H1 (cell line): ENCODE measurements around the gene ASTN2. TPM values are rescaled to one million over a fixed set of nuclear protein-coding genes. Genes with fewer than 3 reads are reported as not detected.

Experiments used
- CTCF ChIA-PET: fragments of 300-600 bp; sonication (Branson Sonifier 250); formaldehyde crosslinking; loops from one replicate; lab custom pipeline; 2021; ENCODE audit not compliant: partially characterized antibody; lab: Charles Lee
- POLR2A ChIA-PET: fragments of 300-600 bp; sonication (Branson Sonifier 250); formaldehyde crosslinking; loops from one replicate; lab custom pipeline; 2021; ENCODE audit warnings: inconsistent platforms; ENCODE audit not compliant: partially characterized antibody; lab: Charles Lee
- DNase-seq, 2 experiments: peaks; one replicate each; pipeline versions ENCODE4 v3.0.0 to v3.0.0-alpha.2; 2010 to 2022; ENCODE audit warnings: low spot score in 2 of 2, low read depth in 1 of 2, mixed read lengths in 1 of 2
- FAIRE-seq: peaks from 2 replicates; lab custom pipeline; 2011; peaks lifted over from hg19 to GRCh38; lab: Jason Lieb, UNC
- H2AFZ ChIP-seq: 2 replicates; pipeline ENCODE4 v1.8.1; 2012; ENCODE audit warnings: low read length, inconsistent platforms
- H2AK5ac ChIP-seq: 2 replicates; pipeline ENCODE4 v1.6.1; 2013; ENCODE audit warnings: low read depth, low read length
- H2BK120ac ChIP-seq: replicated peaks from 2 replicates; pipeline ENCODE3; 2013; ENCODE audit warnings: low read depth, low read length, inconsistent platforms
- H2BK12ac ChIP-seq: 2 replicates; pipeline ENCODE4 v1.6.1; 2013; ENCODE audit warnings: low read depth, low read length
- H2BK15ac ChIP-seq: 2 replicates; pipeline ENCODE4 v1.6.1; 2013; ENCODE audit warnings: low read length
- H2BK20ac ChIP-seq: 2 replicates; pipeline ENCODE4 v1.6.1; 2013; ENCODE audit warnings: low read length
- H2BK5ac ChIP-seq: 2 replicates; pipeline ENCODE4 v1.6.1; 2013; ENCODE audit warnings: low read depth, low read length
- H3K14ac ChIP-seq: 2 replicates; pipeline ENCODE4 v1.6.1; 2013; ENCODE audit warnings: inconsistent platforms; ENCODE audit not compliant: insufficient read length
- H3K18ac ChIP-seq: 2 replicates; pipeline ENCODE4 v1.6.1; 2013; ENCODE audit warnings: low read length; ENCODE audit errors: extremely low read depth
- H3K23ac ChIP-seq: 2 replicates; pipeline ENCODE4 v1.6.1; 2013; ENCODE audit warnings: inconsistent platforms; ENCODE audit not compliant: insufficient read length
- H3K23me2 ChIP-seq: 2 replicates; pipeline ENCODE4 v1.6.1; 2013; ENCODE audit warnings: low read depth, low read length
- H3K27ac ChIP-seq: 2 replicates; pipeline ENCODE4 v1.6.1; 2011; ENCODE audit warnings: low read depth, low read length, inconsistent platforms
- H3K27me3 ChIP-seq, 4 experiments: replicated peaks in 1 of 4; 1 replicate in 1 of 4; 2 replicates in 3 of 4; pipeline versions ENCODE4 v1.6.1 to v1.8.1; 2011 to 2013; ENCODE audit warnings: low read length in 3 of 4, mild to moderate bottlenecking in 3 of 4, inconsistent platforms in 2 of 4, mixed read lengths in 2 of 4, moderate library complexity in 1 of 4; ENCODE audit not compliant: control insufficient read depth in 3 of 4, insufficient read depth in 3 of 4; ENCODE audit errors: extremely low read depth in 1 of 4
- H3K36me3 ChIP-seq, 4 experiments: 2 replicates each; pipeline versions ENCODE4 v1.6.1 to v1.8.1; 2011 to 2013; ENCODE audit warnings: mild to moderate bottlenecking in 4 of 4, low read length in 3 of 4, moderate library complexity in 2 of 4, control low read depth in 1 of 4, inconsistent platforms in 1 of 4; ENCODE audit not compliant: insufficient read depth in 4 of 4, control insufficient read depth in 2 of 4
- H3K4ac ChIP-seq: replicated peaks from 2 replicates; pipeline ENCODE3; 2013; ENCODE audit warnings: low read length, low read depth, mixed read lengths, inconsistent platforms; ENCODE audit not compliant: insufficient read length
- H3K4me1 ChIP-seq, 4 experiments: replicated peaks in 1 of 4; 1 replicate in 1 of 4; 2 replicates in 3 of 4; pipeline versions ENCODE4 v1.6.1 to v1.8.1; 2011 to 2013; ENCODE audit warnings: low read length in 3 of 4, inconsistent platforms in 2 of 4, mixed read lengths in 1 of 4; ENCODE audit not compliant: insufficient read depth in 4 of 4, control insufficient read depth in 3 of 4
- H3K4me2 ChIP-seq, 2 experiments: 2 replicates each; pipeline versions ENCODE4 v1.6.1 to v1.8.1; 2011 to 2013; ENCODE audit warnings: low read depth in 2 of 2, low read length in 2 of 2, control low read depth in 1 of 2, inconsistent platforms in 1 of 2, mild to moderate bottlenecking in 1 of 2; ENCODE audit not compliant: insufficient read depth in 1 of 2
- H3K4me3 ChIP-seq, 4 experiments: fragments of 200-600, 300-600 bp in 1 of 4; sonication (generic), shearing (Covaris generic), sonication (Bioruptor Twin) in 1 of 4; 2 replicates each; pipeline versions ENCODE4 v1.5.1 to v1.8.1; 2011 to 2016; ENCODE audit warnings: low read length in 4 of 4, low read depth in 3 of 4, control low read depth in 2 of 4, inconsistent platforms in 2 of 4, mild to moderate bottlenecking in 2 of 4, mixed read lengths in 1 of 4, moderate library complexity in 1 of 4; ENCODE audit not compliant: insufficient read depth in 2 of 4; ENCODE audit errors: extremely low read depth in 1 of 4
- H3K56ac ChIP-seq: replicated peaks from 2 replicates; pipeline ENCODE3; 2013; ENCODE audit warnings: low read depth, mild to moderate bottlenecking, mixed read lengths, low read length, inconsistent platforms; ENCODE audit not compliant: insufficient read length
- H3K79me1 ChIP-seq: 2 replicates; pipeline ENCODE4 v1.6.1; 2013; ENCODE audit warnings: low read depth, low read length, control low read depth
- H3K79me2 ChIP-seq, 2 experiments: 2 replicates each; pipeline versions ENCODE4 v1.6.1 to v1.8.1; 2012 to 2013; ENCODE audit warnings: low read length in 2 of 2, mild to moderate bottlenecking in 2 of 2, inconsistent platforms in 1 of 2; ENCODE audit not compliant: insufficient read depth in 2 of 2, control insufficient read depth in 1 of 2
- H3K9ac ChIP-seq, 4 experiments: replicated peaks in 1 of 4; 1 replicate in 1 of 4; 2 replicates in 3 of 4; pipeline versions ENCODE4 v1.6.1 to v1.8.1; 2011 to 2013; ENCODE audit warnings: low read depth in 3 of 4, low read length in 3 of 4, control low read depth in 2 of 4, mild to moderate bottlenecking in 2 of 4, moderate library complexity in 2 of 4, inconsistent platforms in 1 of 4; ENCODE audit errors: extremely low read depth in 1 of 4
- H3K9me3 ChIP-seq, 2 experiments: 2 replicates each; pipeline versions ENCODE4 v1.6.1 to v1.8.1; 2012 to 2013; ENCODE audit warnings: mild to moderate bottlenecking in 2 of 2, moderate library complexity in 2 of 2, control low read depth in 1 of 2, inconsistent platforms in 1 of 2, low read depth in 1 of 2, low read length in 1 of 2, mixed read lengths in 1 of 2; ENCODE audit not compliant: insufficient read depth in 2 of 2
- H4K20me1 ChIP-seq, 2 experiments: replicated peaks in 1 of 2; 2 replicates each; pipeline versions ENCODE3 to v1.8.1; 2011 to 2013; ENCODE audit warnings: inconsistent platforms in 2 of 2, low read length in 2 of 2, mild to moderate bottlenecking in 1 of 2; ENCODE audit not compliant: insufficient read depth in 2 of 2, control insufficient read depth in 1 of 2
- H4K5ac ChIP-seq: 2 replicates; pipeline ENCODE4 v1.6.1; 2013; ENCODE audit warnings: low read length, low read depth, mixed read lengths, inconsistent platforms; ENCODE audit not compliant: insufficient read length
- H4K8ac ChIP-seq: 2 replicates; pipeline ENCODE4 v1.8.0; 2013; ENCODE audit warnings: mild to moderate bottlenecking, moderate library complexity, low read length, inconsistent platforms; ENCODE audit not compliant: insufficient read depth; ENCODE audit errors: extremely low read depth
- H4K91ac ChIP-seq: replicated peaks from 2 replicates; pipeline ENCODE3; 2013; ENCODE audit warnings: low read length, mixed read lengths, inconsistent platforms; ENCODE audit not compliant: insufficient read length
- CBX8 ChIP-seq: fragments of 300-800, 300-1000 bp; sonication (generic); IDR thresholded peaks from 2 replicates; pipeline ENCODE4 v1.7.1; 2016; ENCODE audit warnings: low read depth, low read length, borderline replicate concordance
- SIN3A ChIP-seq, 2 experiments: IDR thresholded peaks in 1 of 2; conservative IDR thresholded peaks in 1 of 2; 2 replicates each; pipeline ENCODE4 v1.6.1; 2011 to 2012; ENCODE audit warnings: low read length in 2 of 2, improper control_type of control experiment in 1 of 2, low read depth in 1 of 2, mild to moderate bottlenecking in 1 of 2
- YY1 ChIP-seq: IDR thresholded peaks from 2 replicates; pipeline ENCODE4 v1.6.1; 2011; ENCODE audit warnings: low read depth, mild to moderate bottlenecking, low read length
- WGBS, 2 experiments: shearing (Covaris generic) in 1 of 2; methylation state at CpG; one replicate each; pipeline versions ENCODE4 v1.1.6 to v1.1.7; 2013 to 2015; ENCODE audit warnings: low lambda C conversion rate in 2 of 2, mixed read lengths in 2 of 2, inconsistent platforms in 1 of 2, low coverage in 1 of 2, missing lambda C conversion rate in 1 of 2; ENCODE audit not compliant: insufficient replicate concordance in 2 of 2, insufficient coverage in 1 of 2, insufficient read length in 1 of 2; ENCODE audit errors: extremely low coverage in 1 of 2, missing lambda C conversion rate in 1 of 2; 5-methylcytosine and 5-hydroxymethylcytosine counted together
- polyA plus RNA-seq, 7 experiments: library from polyadenylated mRNA; depleted of rRNA in 3 of 7; stranded (reverse) in 5 of 7; unstranded in 2 of 7; fragments of >200 nt in 5 of 7; fragments of 200-250 nt in 2 of 7; gene quantifications; 1 replicate in 5 of 7; 2 replicates in 1 of 7; 4 replicates in 1 of 7; pipeline versions ENCODE4 v1.2.1 to v1.2.3, GENCODE V29; 2011 to 2013; ENCODE audit warnings: missing spikeins in 2 of 7, mixed read lengths in 2 of 7
- total RNA-seq: library from RNA; stranded (reverse); fragmentation: NEBNext Ultra II Directional; extraction: Animal tissue kit (Norgen Biotek cat#: 25700); gene quantifications from 2 replicates; pipeline ENCODE4 v1.2.1, GENCODE V29; 2021

The ASTN2 gene
- total and polyA plus RNA-seq, 2 of the 8 experiments (the other 6 are each of a cell fraction or from before 2014, with no cell fraction given) = 8.2 to 13.7 TPM

- Histone ChIP-seq H3K4me3 (no peak overlapping the region), H2BK12ac (no peak overlapping the region)
- no peak for TF ChIP-seq CBX8
- TF ChIP-seq SIN3A (conservative IDR thresholded peaks at IDR 0.05 in 1 of 2, IDR thresholded peaks at IDR 0.05 in 1 of 2; ENCODE audit: low read depth in 1 of 2, low read length in 2 of 2) = peak in 1 of 2 experiments; percentile 67; a peak in 1 of 4 replicates
- TF ChIP-seq YY1 = peak; percentile 87
- TF ChIP-seq, all 59 proteins: peak for 2
- H3K23ac ChIP-seq = no peak overlapping the region
- POLR2A ChIA-PET = interaction anchor here (1.4 kb wide), 1 partner anchor 13 kb away, joined by 3 read pairs; no protein-coding TSS in a partner anchor
- no peaks in the 10 kb centered on the region for H4K20me1 ChIP-seq
- no peaks in the 10 kb centered on the region for H3K79me1 ChIP-seq
- H2BK120ac ChIP-seq = no peak overlapping the region
- H2AFZ ChIP-seq = no peak overlapping the region
- H2BK20ac ChIP-seq = no peak overlapping the region
- H2AK5ac ChIP-seq = no peak overlapping the region
- no peak overlapping the region for H4K91ac ChIP-seq
- no peaks in the 10 kb centered on the region for H3K27me3 ChIP-seq
- H3K9ac ChIP-seq = no peak overlapping the region
- no peak overlapping the region for H2BK15ac ChIP-seq
- FAIRE-seq (peak; percentile 69), DNase-seq (peak in 1 of 2 experiments; percentile 74)
- H3K4ac ChIP-seq = no peak overlapping the region
- no peaks in the 10 kb centered on the region for H3K4me1 ChIP-seq
- H3K36me3 ChIP-seq = no peaks in the 10 kb centered on the region
- CTCF ChIA-PET = interaction anchor here (1.0 to 3.2 kb wide), 4 partner anchors 12 to 182 kb away, joined by 3 to 11 read pairs (median 3); no protein-coding TSS in a partner anchor
- H3K18ac ChIP-seq = no peak overlapping the region
- no peak overlapping the region for H3K4me2 ChIP-seq
- no peak overlapping the region for H3K14ac ChIP-seq
- H3K79me2 ChIP-seq = no peaks in the 10 kb centered on the region
- no peak overlapping the region for H4K8ac ChIP-seq
- WGBS, 2 experiments = 47% methylated on average over 2 of the region's 2 CpGs; no CpG with 5 or more reads in 1 of the 2 experiments
- no peak overlapping the region for H4K5ac ChIP-seq
- H3K9me3 ChIP-seq = no peaks in the 10 kb centered on the region
- no peak overlapping the region for H3K56ac ChIP-seq
- H3K27ac ChIP-seq = no peak overlapping the region
- H2BK5ac ChIP-seq = no peak overlapping the region
- no peaks in the 10 kb centered on the region for H3K23me2 ChIP-seq
Measured at GRCh38 chr9:117034866-117035265, 380.0 kb downstream of the ASTN2 start.
